Lung (tissue), 12 donors: Measurements from ENCODE around the gene GPRIN1. TPM values are rescaled to one million over a fixed set of nuclear protein-coding genes. Genes with fewer than 3 reads are reported as not detected.
A peak's percentile ranks its signal among the peaks of the same experiment; 100 is the strongest.

Experiments used
- ATAC-seq: fragments of 200-7000 bp; cut with Tn5 transposase; one replicate; pipeline ENCODE4 v1.9.1; 2020; ENCODE audit warnings: moderate number of reproducible peaks; ENCODE audit not compliant: insufficient read depth, low FRiP score
- DNase-seq, 3 donors: peaks; one replicate each; pipeline ENCODE4 v3.0.0-alpha.2; 2013 to 2017
- H3K27ac ChIP-seq, 2 donors: one replicate each; pipeline ENCODE4 v1.5.1; 2013; ENCODE audit warnings: mild to moderate bottlenecking in 2 of 2, moderate library complexity in 2 of 2, control low read depth in 1 of 2, inconsistent platforms in 1 of 2, low read depth in 1 of 2, low read length in 1 of 2
- H3K27me3 ChIP-seq, 3 donors: one replicate each; pipeline ENCODE4 v1.5.1; 2013; ENCODE audit warnings: low read length in 2 of 3; ENCODE audit not compliant: control insufficient read depth in 3 of 3, insufficient read depth in 3 of 3
- H3K36me3 ChIP-seq, 4 donors: one replicate each; pipeline ENCODE4 v1.5.1; 2013; ENCODE audit warnings: low read length in 4 of 4, mild to moderate bottlenecking in 1 of 4, moderate library complexity in 1 of 4; ENCODE audit not compliant: control insufficient read depth in 4 of 4, insufficient read depth in 4 of 4
- H3K4me1 ChIP-seq, 5 donors: one replicate each; pipeline ENCODE4 v1.5.1; 2013; ENCODE audit warnings: low read length in 5 of 5, mild to moderate bottlenecking in 2 of 5, moderate library complexity in 1 of 5; ENCODE audit not compliant: control insufficient read depth in 5 of 5, insufficient read depth in 5 of 5
- H3K4me3 ChIP-seq: one replicate; pipeline ENCODE4 v1.5.1; 2013; ENCODE audit warnings: mild to moderate bottlenecking, control low read depth, moderate library complexity
- H3K9ac ChIP-seq, 2 donors: one replicate each; pipeline ENCODE4 v1.5.1; 2013; ENCODE audit warnings: low read length in 2 of 2, control low read depth in 1 of 2; ENCODE audit not compliant: insufficient read depth in 1 of 2
- H3K9me3 ChIP-seq, 4 donors: one replicate each; pipeline ENCODE4 v1.5.1; 2013; ENCODE audit warnings: low read length in 3 of 4, mild to moderate bottlenecking in 1 of 4, moderate library complexity in 1 of 4; ENCODE audit not compliant: control insufficient read depth in 4 of 4, insufficient read depth in 3 of 4
- CTCF ChIP-seq: IDR thresholded peaks from 2 replicates; pipeline ENCODE4 v1.5.1; 2012; ENCODE audit warnings: mild to moderate bottlenecking; ENCODE audit errors: control extremely low read depth, extremely low read depth
- WGBS, 2 donors: extraction: QIAGEN DNeasy Blood & Tissue Kit; methylation state at CpG; one replicate each; pipeline ENCODE4 v1.1.7; 2013; 5-methylcytosine and 5-hydroxymethylcytosine counted together
- polyA plus RNA-seq, 2 donors: library from polyadenylated mRNA; stranded (reverse); fragments of 200-250 nt; gene quantifications; one replicate each; pipeline ENCODE4 v1.2.1, GENCODE V29; 2013
- total RNA-seq, 2 donors: library from RNA; depleted of rRNA in 1 of 2; stranded (reverse); fragments of >200 nt in 1 of 2; gene quantifications; one replicate each; pipeline ENCODE4 v1.2.1, GENCODE V29; 2014 to 2021
- donor health status: control.
- donor health status: control.
- donor health status: Bipolar disorder and iron deficiency.
- donor health status: healthy.
- donor health status: DM: yes; HTN: yes; CAD: no.

GPRIN1 gene
- total and polyA plus RNA-seq, 4 donors, result 0.39 to 1.1 (median 0.82) TPM

GRCh38 chr5:176619569-176620332, 9.8 kb upstream of the GPRIN1 start:
- TF ChIP-seq CTCF, result no peak
- H3K9me3 ChIP-seq, result peaks cover 0 to 10% (median 0%) of the 10 kb centered on the region in 4 donors
- H3K36me3 ChIP-seq, result no peaks in the 10 kb centered on the region
- ATAC-seq (no peak), DNase-seq (no peak)
- no peak overlapping the region for H3K9ac ChIP-seq
- H3K4me1 ChIP-seq, result peaks cover 0 to 9% (median 0%) of the 10 kb centered on the region in 5 donors
- no peak overlapping the region for H3K4me3 ChIP-seq
- H3K27me3 ChIP-seq, result peaks cover 7 to 69% (median 45%) of the 10 kb centered on the region in 3 donors
- 14 to 15% methylated on average over 59 of the region's 59 CpGs for WGBS, 2 donors
- no peak overlapping the region for H3K27ac ChIP-seq

DNA sequence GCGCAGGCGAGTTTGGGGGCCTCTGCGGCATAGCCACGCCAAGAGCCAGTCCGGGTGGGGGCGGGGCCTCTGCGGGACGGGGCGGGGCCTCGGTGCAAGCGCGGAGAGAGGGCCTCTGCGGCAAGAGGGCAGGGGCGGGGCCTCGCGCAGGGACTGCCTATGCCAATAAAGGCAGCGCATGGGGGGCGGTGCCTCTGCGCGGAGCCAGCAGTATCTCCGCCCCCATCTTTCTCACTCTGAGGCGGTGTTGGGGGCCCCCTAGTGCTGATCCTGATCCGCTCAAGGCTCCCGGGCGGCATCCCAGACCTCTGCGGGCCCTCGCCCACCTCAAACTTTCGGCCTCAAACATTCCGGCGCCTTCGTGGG, 9.2 kb upstream of the GPRIN1 start:
- H3K9ac ChIP-seq, result no peak overlapping the region
- ATAC-seq (peak; percentile 70), DNase-seq (peak; percentile 74 to 84 (median 75))
- no peaks in the 10 kb centered on the region for H3K36me3 ChIP-seq
- 5 to 6% methylated on average over 24 to 31 of the region's 31 CpGs for WGBS, 2 donors
- H3K27me3 ChIP-seq, result peaks cover 7 to 69% (median 44%) of the 10 kb centered on the region in 3 donors
- no peak overlapping the region for H3K27ac ChIP-seq
- no peak overlapping the region for H3K4me3 ChIP-seq
- H3K4me1 ChIP-seq, result peaks cover 0 to 9% (median 0%) of the 10 kb centered on the region in 5 donors
- TF ChIP-seq CTCF, result no peak
- peaks cover 0 to 10% (median 0%) of the 10 kb centered on the region in 4 donors for H3K9me3 ChIP-seq

DNA sequence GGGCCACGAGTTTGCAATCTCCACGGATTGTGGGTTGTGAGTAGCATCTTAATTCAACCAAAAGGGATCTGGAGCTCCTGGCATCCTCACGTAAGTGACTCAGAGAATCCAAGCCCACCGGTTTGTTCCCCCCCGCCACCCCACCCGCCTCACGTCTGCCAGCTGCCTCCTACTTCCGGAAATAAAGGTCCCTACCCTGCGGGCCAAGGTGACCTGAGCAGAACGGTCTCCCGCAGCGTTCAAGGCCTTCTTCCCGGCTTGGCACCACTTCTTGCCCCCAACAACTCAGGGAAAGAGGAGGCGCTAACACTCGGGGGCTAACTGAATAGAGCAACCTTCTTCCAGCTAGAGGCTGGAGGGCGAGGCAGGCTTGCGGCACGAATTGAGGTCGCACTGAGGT, 8.8 kb upstream of the GPRIN1 start:
- no peaks in the 10 kb centered on the region for H3K36me3 ChIP-seq
- WGBS, 2 donors, result 29 to 31% methylated on average over 19 of the region's 19 CpGs
- peaks cover 0 to 10% (median 0%) of the 10 kb centered on the region in 4 donors for H3K9me3 ChIP-seq
- DNase-seq (no peak), ATAC-seq (no peak)
- no peak overlapping the region for H3K9ac ChIP-seq
- peaks cover 0 to 9% (median 0%) of the 10 kb centered on the region in 5 donors for H3K4me1 ChIP-seq
- peaks cover 7 to 65% (median 41%) of the 10 kb centered on the region in 3 donors for H3K27me3 ChIP-seq
- no peak for TF ChIP-seq CTCF
- no peak overlapping the region for H3K27ac ChIP-seq
- no peak overlapping the region for H3K4me3 ChIP-seq

- DNase-seq (no peak), ATAC-seq (no peak)
- Histone ChIP-seq H3K27ac (no peak overlapping the region), H3K36me3 (no peaks in the 10 kb centered on the region), H3K4me3 (no peak overlapping the region), H3K9ac (no peak overlapping the region), H3K4me1 (peaks cover 0 to 9% (median 0%) of the 10 kb centered on the region in 5 donors), H3K27me3 (peaks cover 4 to 61% (median 35%) of the 10 kb centered on the region in 3 donors), H3K9me3 (peaks cover 0 to 10% (median 0%) of the 10 kb centered on the region in 4 donors)
- TF ChIP-seq CTCF, result no peak
- WGBS, 2 donors, result 70% methylated on average over 7 of the region's 7 CpGs
Observed at GRCh38 chr5:176616511-176616910, 6.6 kb upstream of the GPRIN1 start.
